H1 (cell line): ENCODE data around the gene RALGAPB. TPM values are rescaled to one million over a fixed set of nuclear protein-coding genes. Genes with fewer than 3 reads are reported as not detected.

Experiments used
- CTCF ChIA-PET: fragments of 300-600 bp; sonication (Branson Sonifier 250); formaldehyde crosslinking; loops from one replicate; lab custom pipeline; 2021; ENCODE audit not compliant: partially characterized antibody; lab: Charles Lee
- POLR2A ChIA-PET: fragments of 300-600 bp; sonication (Branson Sonifier 250); formaldehyde crosslinking; loops from one replicate; lab custom pipeline; 2021; ENCODE audit warnings: inconsistent platforms; ENCODE audit not compliant: partially characterized antibody; lab: Charles Lee
- DNase-seq, 2 experiments: peaks; one replicate each; pipeline versions ENCODE4 v3.0.0 to v3.0.0-alpha.2; 2010 to 2022; ENCODE audit warnings: low spot score in 2 of 2, low read depth in 1 of 2, mixed read lengths in 1 of 2
- FAIRE-seq: peaks from 2 replicates; lab custom pipeline; 2011; peaks lifted over from hg19 to GRCh38; lab: Jason Lieb, UNC
- H2AFZ ChIP-seq: 2 replicates; pipeline ENCODE4 v1.8.1; 2012; ENCODE audit warnings: low read length, inconsistent platforms
- H2AK5ac ChIP-seq: 2 replicates; pipeline ENCODE4 v1.6.1; 2013; ENCODE audit warnings: low read depth, low read length
- H2BK120ac ChIP-seq: replicated peaks from 2 replicates; pipeline ENCODE3; 2013; ENCODE audit warnings: low read depth, low read length, inconsistent platforms
- H2BK12ac ChIP-seq: 2 replicates; pipeline ENCODE4 v1.6.1; 2013; ENCODE audit warnings: low read depth, low read length
- H2BK15ac ChIP-seq: 2 replicates; pipeline ENCODE4 v1.6.1; 2013; ENCODE audit warnings: low read length
- H2BK20ac ChIP-seq: 2 replicates; pipeline ENCODE4 v1.6.1; 2013; ENCODE audit warnings: low read length
- H2BK5ac ChIP-seq: 2 replicates; pipeline ENCODE4 v1.6.1; 2013; ENCODE audit warnings: low read depth, low read length
- H3K14ac ChIP-seq: 2 replicates; pipeline ENCODE4 v1.6.1; 2013; ENCODE audit warnings: inconsistent platforms; ENCODE audit not compliant: insufficient read length
- H3K18ac ChIP-seq: 2 replicates; pipeline ENCODE4 v1.6.1; 2013; ENCODE audit warnings: low read length; ENCODE audit errors: extremely low read depth
- H3K23ac ChIP-seq: 2 replicates; pipeline ENCODE4 v1.6.1; 2013; ENCODE audit warnings: inconsistent platforms; ENCODE audit not compliant: insufficient read length
- H3K23me2 ChIP-seq: 2 replicates; pipeline ENCODE4 v1.6.1; 2013; ENCODE audit warnings: low read depth, low read length
- H3K27ac ChIP-seq: 2 replicates; pipeline ENCODE4 v1.6.1; 2011; ENCODE audit warnings: low read depth, low read length, inconsistent platforms
- H3K27me3 ChIP-seq, 4 experiments: replicated peaks in 1 of 4; 1 replicate in 1 of 4; 2 replicates in 3 of 4; pipeline versions ENCODE4 v1.6.1 to v1.8.1; 2011 to 2013; ENCODE audit warnings: low read length in 3 of 4, mild to moderate bottlenecking in 3 of 4, inconsistent platforms in 2 of 4, mixed read lengths in 2 of 4, moderate library complexity in 1 of 4; ENCODE audit not compliant: control insufficient read depth in 3 of 4, insufficient read depth in 3 of 4; ENCODE audit errors: extremely low read depth in 1 of 4
- H3K36me3 ChIP-seq, 4 experiments: 2 replicates each; pipeline versions ENCODE4 v1.6.1 to v1.8.1; 2011 to 2013; ENCODE audit warnings: mild to moderate bottlenecking in 4 of 4, low read length in 3 of 4, moderate library complexity in 2 of 4, control low read depth in 1 of 4, inconsistent platforms in 1 of 4; ENCODE audit not compliant: insufficient read depth in 4 of 4, control insufficient read depth in 2 of 4
- H3K4ac ChIP-seq: replicated peaks from 2 replicates; pipeline ENCODE3; 2013; ENCODE audit warnings: low read length, low read depth, mixed read lengths, inconsistent platforms; ENCODE audit not compliant: insufficient read length
- H3K4me1 ChIP-seq, 4 experiments: replicated peaks in 1 of 4; 1 replicate in 1 of 4; 2 replicates in 3 of 4; pipeline versions ENCODE4 v1.6.1 to v1.8.1; 2011 to 2013; ENCODE audit warnings: low read length in 3 of 4, inconsistent platforms in 2 of 4, mixed read lengths in 1 of 4; ENCODE audit not compliant: insufficient read depth in 4 of 4, control insufficient read depth in 3 of 4
- H3K4me2 ChIP-seq, 2 experiments: 2 replicates each; pipeline versions ENCODE4 v1.6.1 to v1.8.1; 2011 to 2013; ENCODE audit warnings: low read depth in 2 of 2, low read length in 2 of 2, control low read depth in 1 of 2, inconsistent platforms in 1 of 2, mild to moderate bottlenecking in 1 of 2; ENCODE audit not compliant: insufficient read depth in 1 of 2
- H3K4me3 ChIP-seq, 4 experiments: fragments of 200-600, 300-600 bp in 1 of 4; sonication (generic), shearing (Covaris generic), sonication (Bioruptor Twin) in 1 of 4; 2 replicates each; pipeline versions ENCODE4 v1.5.1 to v1.8.1; 2011 to 2016; ENCODE audit warnings: low read length in 4 of 4, low read depth in 3 of 4, control low read depth in 2 of 4, inconsistent platforms in 2 of 4, mild to moderate bottlenecking in 2 of 4, mixed read lengths in 1 of 4, moderate library complexity in 1 of 4; ENCODE audit not compliant: insufficient read depth in 2 of 4; ENCODE audit errors: extremely low read depth in 1 of 4
- H3K56ac ChIP-seq: replicated peaks from 2 replicates; pipeline ENCODE3; 2013; ENCODE audit warnings: low read depth, mild to moderate bottlenecking, mixed read lengths, low read length, inconsistent platforms; ENCODE audit not compliant: insufficient read length
- H3K79me1 ChIP-seq: 2 replicates; pipeline ENCODE4 v1.6.1; 2013; ENCODE audit warnings: low read depth, low read length, control low read depth
- H3K79me2 ChIP-seq, 2 experiments: 2 replicates each; pipeline versions ENCODE4 v1.6.1 to v1.8.1; 2012 to 2013; ENCODE audit warnings: low read length in 2 of 2, mild to moderate bottlenecking in 2 of 2, inconsistent platforms in 1 of 2; ENCODE audit not compliant: insufficient read depth in 2 of 2, control insufficient read depth in 1 of 2
- H3K9ac ChIP-seq, 4 experiments: replicated peaks in 1 of 4; 1 replicate in 1 of 4; 2 replicates in 3 of 4; pipeline versions ENCODE4 v1.6.1 to v1.8.1; 2011 to 2013; ENCODE audit warnings: low read depth in 3 of 4, low read length in 3 of 4, control low read depth in 2 of 4, mild to moderate bottlenecking in 2 of 4, moderate library complexity in 2 of 4, inconsistent platforms in 1 of 4; ENCODE audit errors: extremely low read depth in 1 of 4
- H3K9me3 ChIP-seq, 2 experiments: 2 replicates each; pipeline versions ENCODE4 v1.6.1 to v1.8.1; 2012 to 2013; ENCODE audit warnings: mild to moderate bottlenecking in 2 of 2, moderate library complexity in 2 of 2, control low read depth in 1 of 2, inconsistent platforms in 1 of 2, low read depth in 1 of 2, low read length in 1 of 2, mixed read lengths in 1 of 2; ENCODE audit not compliant: insufficient read depth in 2 of 2
- H4K20me1 ChIP-seq, 2 experiments: replicated peaks in 1 of 2; 2 replicates each; pipeline versions ENCODE3 to v1.8.1; 2011 to 2013; ENCODE audit warnings: inconsistent platforms in 2 of 2, low read length in 2 of 2, mild to moderate bottlenecking in 1 of 2; ENCODE audit not compliant: insufficient read depth in 2 of 2, control insufficient read depth in 1 of 2
- H4K5ac ChIP-seq: 2 replicates; pipeline ENCODE4 v1.6.1; 2013; ENCODE audit warnings: low read length, low read depth, mixed read lengths, inconsistent platforms; ENCODE audit not compliant: insufficient read length
- H4K8ac ChIP-seq: 2 replicates; pipeline ENCODE4 v1.8.0; 2013; ENCODE audit warnings: mild to moderate bottlenecking, moderate library complexity, low read length, inconsistent platforms; ENCODE audit not compliant: insufficient read depth; ENCODE audit errors: extremely low read depth
- H4K91ac ChIP-seq: replicated peaks from 2 replicates; pipeline ENCODE3; 2013; ENCODE audit warnings: low read length, mixed read lengths, inconsistent platforms; ENCODE audit not compliant: insufficient read length
- ASH2L ChIP-seq: fragments of 200-600, 300-600 bp; sonication (generic); IDR thresholded peaks from one replicate; pipeline ENCODE4 v1.7.1; 2017; ENCODE audit warnings: low read length
- CBX8 ChIP-seq: fragments of 300-800, 300-1000 bp; sonication (generic); IDR thresholded peaks from 2 replicates; pipeline ENCODE4 v1.7.1; 2016; ENCODE audit warnings: low read depth, low read length, borderline replicate concordance
- CEBPB ChIP-seq: IDR thresholded peaks from 2 replicates; pipeline ENCODE4 v1.6.1; 2012; ENCODE audit warnings: low read depth, low read length
- JUN ChIP-seq: IDR thresholded peaks from 2 replicates; pipeline ENCODE4 v1.6.1; 2011; ENCODE audit warnings: low read depth, mild to moderate bottlenecking, improper control_type of control experiment, low read length
- MAX ChIP-seq: IDR thresholded peaks from 2 replicates; pipeline ENCODE4 v1.6.1; 2012; ENCODE audit warnings: inconsistent platforms
- POU5F1 ChIP-seq: IDR thresholded peaks from 2 replicates; pipeline ENCODE4 v1.6.1; 2011; ENCODE audit warnings: low read depth, mild to moderate bottlenecking, low read length, moderate library complexity
- RBBP5 ChIP-seq: IDR thresholded peaks from 2 replicates; pipeline ENCODE4 v1.7.1; 2012; ENCODE audit warnings: low read depth, mild to moderate bottlenecking, inconsistent platforms, low read length, moderate library complexity, borderline replicate concordance
- SP1 ChIP-seq: IDR thresholded peaks from 2 replicates; pipeline ENCODE4 v1.6.1; 2011; ENCODE audit warnings: low read depth, low read length
- SP2 ChIP-seq: IDR thresholded peaks from 2 replicates; pipeline ENCODE4 v1.6.1; 2012; ENCODE audit warnings: mild to moderate bottlenecking, low read length, inconsistent platforms
- TAF1 ChIP-seq: IDR thresholded peaks from 2 replicates; pipeline ENCODE4 v1.6.1; 2011; ENCODE audit warnings: mild to moderate bottlenecking, low read depth, low read length
- TAF7 ChIP-seq: optimal IDR thresholded peaks from 2 replicates; pipeline ENCODE3; 2011; ENCODE audit warnings: low read depth, mild to moderate bottlenecking, inconsistent platforms, low read length, moderate library complexity, borderline replicate concordance
- YY1 ChIP-seq: IDR thresholded peaks from 2 replicates; pipeline ENCODE4 v1.6.1; 2011; ENCODE audit warnings: low read depth, mild to moderate bottlenecking, low read length
- WGBS, 2 experiments: shearing (Covaris generic) in 1 of 2; methylation state at CpG; one replicate each; pipeline versions ENCODE4 v1.1.6 to v1.1.7; 2013 to 2015; ENCODE audit warnings: low lambda C conversion rate in 2 of 2, mixed read lengths in 2 of 2, inconsistent platforms in 1 of 2, low coverage in 1 of 2, missing lambda C conversion rate in 1 of 2; ENCODE audit not compliant: insufficient replicate concordance in 2 of 2, insufficient coverage in 1 of 2, insufficient read length in 1 of 2; ENCODE audit errors: extremely low coverage in 1 of 2, missing lambda C conversion rate in 1 of 2; 5-methylcytosine and 5-hydroxymethylcytosine counted together
- polyA plus RNA-seq, 7 experiments: library from polyadenylated mRNA; depleted of rRNA in 3 of 7; stranded (reverse) in 5 of 7; unstranded in 2 of 7; fragments of >200 nt in 5 of 7; fragments of 200-250 nt in 2 of 7; gene quantifications; 1 replicate in 5 of 7; 2 replicates in 1 of 7; 4 replicates in 1 of 7; pipeline versions ENCODE4 v1.2.1 to v1.2.3, GENCODE V29; 2011 to 2013; ENCODE audit warnings: missing spikeins in 2 of 7, mixed read lengths in 2 of 7
- total RNA-seq: library from RNA; stranded (reverse); fragmentation: NEBNext Ultra II Directional; extraction: Animal tissue kit (Norgen Biotek cat#: 25700); gene quantifications from 2 replicates; pipeline ENCODE4 v1.2.1, GENCODE V29; 2021

Gene RALGAPB
- total and polyA plus RNA-seq, 2 of the 8 experiments (the other 6 are each of a cell fraction or from before 2014, with no cell fraction given), result 10.6 to 35.1 TPM

GRCh38 chr20:38426006-38426897 lies 46.4 kb upstream of the RALGAPB start:
- Histone ChIP-seq H3K79me1 (peaks cover 31% of the 10 kb centered on the region), H4K8ac (no peak overlapping the region), H4K91ac (no peak overlapping the region), H3K79me2 (peaks cover 6 to 72% of the 10 kb centered on the region in 2 experiments; a peak in 3 of 4 replicates), H3K4ac (no peak overlapping the region), H3K27ac (no peak overlapping the region), H3K56ac (no peak overlapping the region), H3K4me3 (no peak overlapping the region), H3K4me2 (no peak overlapping the region), H2BK15ac (no peak overlapping the region), H4K5ac (no peak overlapping the region), H3K18ac (no peak overlapping the region), H3K9ac (no peak overlapping the region), H3K23me2 (no peaks in the 10 kb centered on the region; the same call in 1 of the 2 replicates), H2BK5ac (no peak overlapping the region), H2BK20ac (no peak overlapping the region), H3K4me1 (no peaks in the 10 kb centered on the region; a peak in 1 of 7 replicates), H2AFZ (no peak overlapping the region), H2BK12ac (no peak overlapping the region), H3K14ac (no peak overlapping the region), H3K9me3 (no peaks in the 10 kb centered on the region), H3K27me3 (no peaks in the 10 kb centered on the region), H3K36me3 (peaks cover 78 to 100% (median 95%) of the 10 kb centered on the region in 4 experiments), H2BK120ac (no peak overlapping the region), H2AK5ac (no peak overlapping the region), H4K20me1 (peaks cover 33 to 53% of the 10 kb centered on the region in 2 experiments), H3K23ac (no peak overlapping the region)
- whole genome bisulfite sequencing, 2 experiments, result 86% methylated on average over 13 of the region's 15 CpGs; no CpG with 5 or more reads in 1 of the 2 experiments
- FAIRE-seq (no peak), DNase-seq (no peak)
- CTCF ChIA-PET, result interaction anchor here (0.6 to 3.5 kb wide), 7 partner anchors 8 to 1602 kb away, joined by 3 to 15 read pairs (median 3); partner anchors contain the start of gene SNHG17
- POLR2A ChIA-PET, result interaction anchor here (0.8 to 17.6 kb wide), 8 partner anchors 3 to 203 kb away, joined by 3 to 420 read pairs (median 4); partner anchors contain the start of gene SNHG17
- TF ChIP-seq ASH2L (no peak), MAX (no peak), JUN (no peak), CBX8 (no peak), SP1 (no peak), RBBP5 (no peak), SP2 (no peak), YY1 (no peak), POU5F1 (no peak), TAF7 (no peak), TAF1 (no peak), CEBPB (no peak)
